ENCODE measurements around the gene DPYSL5.
"Not testable (repeated sequence)": the region's sequence is repeated elsewhere in the genome, so short reads cannot be mapped to it uniquely, and the experiment has no call there.

Gene DPYSL5

GRCh38 chr2:26847655-26848335 lies at the start of gene DPYSL5:
DPYSL5 (plus strand) TSS chr2:26848132; CDS start chr2:26898500, 50,368 bp downstream.
- no peak for DNase-seq (ENCODE audit: low read depth in 2 of 2)

- DNase-seq (ENCODE audit: low read depth in 2 of 2) = no peak
These were observed 46.6 kb upstream of the DPYSL5 start for GRCh38 chr2:26801328-26801727.

- no peak for DNase-seq (ENCODE audit: low read depth in 2 of 2)
These were observed 46.1 kb upstream of the DPYSL5 start for GRCh38 chr2:26801796-26802195.

GRCh38 chr2:26805241-26805676 lies 42.7 kb upstream of the DPYSL5 start:
- DNase-seq (ENCODE audit: low read depth in 2 of 2) = no peak

GRCh38 chr2:26807788-26808460 lies 40.0 kb upstream of the DPYSL5 start:
- no peak for DNase-seq (ENCODE audit: low read depth in 2 of 2)

- DNase-seq (ENCODE audit: low read depth in 2 of 2) = no peak
These were observed 38.7 kb upstream of the DPYSL5 start for GRCh38 chr2:26809211-26809610.

GRCh38 chr2:26809876-26810577 lies 37.9 kb upstream of the DPYSL5 start:
- no peak for DNase-seq (ENCODE audit: low read depth in 2 of 2)

GRCh38 chr2:26811261-26811660 lies 36.7 kb upstream of the DPYSL5 start:
- no peak for DNase-seq (ENCODE audit: low read depth in 2 of 2)

- no peak for DNase-seq (ENCODE audit: low read depth in 2 of 2)
These were observed 35.9 kb upstream of the DPYSL5 start for GRCh38 chr2:26811791-26812694.

- no peak for DNase-seq (ENCODE audit: low read depth in 2 of 2)
These were observed 35.2 kb upstream of the DPYSL5 start for GRCh38 chr2:26812731-26813130.

GRCh38 chr2:26814072-26814765 lies 33.7 kb upstream of the DPYSL5 start:
- DNase-seq (ENCODE audit: low read depth in 2 of 2) = not testable (repeated sequence)

- DNase-seq (ENCODE audit: low read depth in 2 of 2) = no peak
These were observed 31.0 kb upstream of the DPYSL5 start for GRCh38 chr2:26816893-26817292.

GRCh38 chr2:26818255-26818654 lies 29.7 kb upstream of the DPYSL5 start:
- no peak for DNase-seq (ENCODE audit: low read depth in 2 of 2)

GRCh38 chr2:26818972-26819371 lies 29.0 kb upstream of the DPYSL5 start:
- DNase-seq (ENCODE audit: low read depth in 2 of 2) = no peak

- DNase-seq (ENCODE audit: low read depth in 2 of 2) = no peak
These were observed 27.0 kb upstream of the DPYSL5 start for GRCh38 chr2:26820932-26821331.

GRCh38 chr2:26822877-26823276 lies 25.1 kb upstream of the DPYSL5 start:
- DNase-seq (ENCODE audit: low read depth in 2 of 2) = no peak

GRCh38 chr2:26838121-26838906 lies 9.6 kb upstream of the DPYSL5 start:
- DNase-seq (ENCODE audit: low read depth in 2 of 2) = no peak

GRCh38 chr2:26840937-26841610 lies 6.9 kb upstream of the DPYSL5 start:
- DNase-seq (ENCODE audit: low read depth in 2 of 2) = no peak

- no peak for DNase-seq (ENCODE audit: low read depth in 2 of 2)
These were observed 4.9 kb upstream of the DPYSL5 start for GRCh38 chr2:26843041-26843440.

GRCh38 chr2:26845021-26845420 lies 2.9 kb upstream of the DPYSL5 start:
- no peak for DNase-seq (ENCODE audit: low read depth in 2 of 2)
